Lung (tissue), 12 donors: ENCODE measurements around the gene KIAA1755. TPM values are rescaled to one million over a fixed set of nuclear protein-coding genes. Genes with fewer than 3 reads are reported as not detected.

Experiments used
- ATAC-seq: fragments of 200-7000 bp; cut with Tn5 transposase; one replicate; pipeline ENCODE4 v1.9.1; 2020; ENCODE audit warnings: moderate number of reproducible peaks; ENCODE audit not compliant: insufficient read depth, low FRiP score
- DNase-seq, 3 donors: peaks; one replicate each; pipeline ENCODE4 v3.0.0-alpha.2; 2013 to 2017
- H3K27ac ChIP-seq, 2 donors: one replicate each; pipeline ENCODE4 v1.5.1; 2013; ENCODE audit warnings: mild to moderate bottlenecking in 2 of 2, moderate library complexity in 2 of 2, control low read depth in 1 of 2, inconsistent platforms in 1 of 2, low read depth in 1 of 2, low read length in 1 of 2
- H3K27me3 ChIP-seq, 3 donors: one replicate each; pipeline ENCODE4 v1.5.1; 2013; ENCODE audit warnings: low read length in 2 of 3; ENCODE audit not compliant: control insufficient read depth in 3 of 3, insufficient read depth in 3 of 3
- H3K36me3 ChIP-seq, 4 donors: one replicate each; pipeline ENCODE4 v1.5.1; 2013; ENCODE audit warnings: low read length in 4 of 4, mild to moderate bottlenecking in 1 of 4, moderate library complexity in 1 of 4; ENCODE audit not compliant: control insufficient read depth in 4 of 4, insufficient read depth in 4 of 4
- H3K4me1 ChIP-seq, 5 donors: one replicate each; pipeline ENCODE4 v1.5.1; 2013; ENCODE audit warnings: low read length in 5 of 5, mild to moderate bottlenecking in 2 of 5, moderate library complexity in 1 of 5; ENCODE audit not compliant: control insufficient read depth in 5 of 5, insufficient read depth in 5 of 5
- H3K4me3 ChIP-seq: one replicate; pipeline ENCODE4 v1.5.1; 2013; ENCODE audit warnings: mild to moderate bottlenecking, control low read depth, moderate library complexity
- H3K9ac ChIP-seq, 2 donors: one replicate each; pipeline ENCODE4 v1.5.1; 2013; ENCODE audit warnings: low read length in 2 of 2, control low read depth in 1 of 2; ENCODE audit not compliant: insufficient read depth in 1 of 2
- H3K9me3 ChIP-seq, 4 donors: one replicate each; pipeline ENCODE4 v1.5.1; 2013; ENCODE audit warnings: low read length in 3 of 4, mild to moderate bottlenecking in 1 of 4, moderate library complexity in 1 of 4; ENCODE audit not compliant: control insufficient read depth in 4 of 4, insufficient read depth in 3 of 4
- CTCF ChIP-seq: IDR thresholded peaks from 2 replicates; pipeline ENCODE4 v1.5.1; 2012; ENCODE audit warnings: mild to moderate bottlenecking; ENCODE audit errors: control extremely low read depth, extremely low read depth
- WGBS, 2 donors: extraction: QIAGEN DNeasy Blood & Tissue Kit; methylation state at CpG; one replicate each; pipeline ENCODE4 v1.1.7; 2013; 5-methylcytosine and 5-hydroxymethylcytosine counted together
- polyA plus RNA-seq, 2 donors: library from polyadenylated mRNA; stranded (reverse); fragments of 200-250 nt; gene quantifications; one replicate each; pipeline ENCODE4 v1.2.1, GENCODE V29; 2013
- total RNA-seq, 2 donors: library from RNA; depleted of rRNA in 1 of 2; stranded (reverse); fragments of >200 nt in 1 of 2; gene quantifications; one replicate each; pipeline ENCODE4 v1.2.1, GENCODE V29; 2014 to 2021
- donor health status: control.
- donor health status: control.
- donor health status: Bipolar disorder and iron deficiency.
- donor health status: healthy.
- donor health status: DM: yes; HTN: yes; CAD: no.

Gene KIAA1755
- total and polyA plus RNA-seq, 4 donors: 0.33 to 2.0 (median 1.3) TPM

GRCh38 chr20:38230957-38231526 is 29.5 kb downstream of the KIAA1755 start:
- 68 to 74% methylated on average over 10 of the region's 10 CpGs for WGBS, 2 donors
- H3K27me3 ChIP-seq: no peaks in the 10 kb centered on the region
- no peaks in the 10 kb centered on the region for H3K36me3 ChIP-seq
- no peaks in the 10 kb centered on the region for H3K4me1 ChIP-seq
- DNase-seq (peak in 1 of 3 donors; percentile 23), ATAC-seq (no peak)
- no peak overlapping the region for H3K4me3 ChIP-seq
- TF ChIP-seq CTCF: no peak
- H3K9me3 ChIP-seq: peaks cover 0 to 3% (median 0%) of the 10 kb centered on the region in 4 donors
- no peak overlapping the region for H3K9ac ChIP-seq
- no peak overlapping the region for H3K27ac ChIP-seq

GRCh38 chr20:38230253-38230551 is 30.3 kb downstream of the KIAA1755 start:
- ATAC-seq (no peak), DNase-seq (no peak)
- no peak for TF ChIP-seq CTCF
- Histone ChIP-seq H3K27me3 (no peaks in the 10 kb centered on the region), H3K27ac (no peak overlapping the region), H3K36me3 (no peaks in the 10 kb centered on the region), H3K9ac (no peak overlapping the region), H3K9me3 (no peaks in the 10 kb centered on the region), H3K4me1 (no peaks in the 10 kb centered on the region), H3K4me3 (no peak overlapping the region)
- WGBS, 2 donors: 65 to 77% methylated on average over 1 of the region's 1 CpG

GRCh38 chr20:38229376-38230252 is 30.9 kb downstream of the KIAA1755 start:
- no peak overlapping the region for H3K9ac ChIP-seq
- peak; percentile 25 for TF ChIP-seq CTCF
- H3K9me3 ChIP-seq: no peaks in the 10 kb centered on the region
- no peaks in the 10 kb centered on the region for H3K27me3 ChIP-seq
- no peak overlapping the region for H3K27ac ChIP-seq
- no peak overlapping the region for H3K4me3 ChIP-seq
- ATAC-seq (no peak), DNase-seq (peak in 2 of 3 donors; percentile 22 to 42)
- no peaks in the 10 kb centered on the region for H3K4me1 ChIP-seq
- 83 to 86% methylated on average over 6 of the region's 6 CpGs for WGBS, 2 donors
- no peaks in the 10 kb centered on the region for H3K36me3 ChIP-seq
